NK-92 treated with Interleukin-12 subunit alpha and Interleukin-12 subunit beta, amount 100 ng/mL, for 24 hours (cell line): ENCODE results near the gene POU4F1.

Experiments
- DNase-seq: peaks from one replicate; lab custom pipeline; 2025; lab: John Stamatoyannopoulos, UW

Gene POU4F1

DNA sequence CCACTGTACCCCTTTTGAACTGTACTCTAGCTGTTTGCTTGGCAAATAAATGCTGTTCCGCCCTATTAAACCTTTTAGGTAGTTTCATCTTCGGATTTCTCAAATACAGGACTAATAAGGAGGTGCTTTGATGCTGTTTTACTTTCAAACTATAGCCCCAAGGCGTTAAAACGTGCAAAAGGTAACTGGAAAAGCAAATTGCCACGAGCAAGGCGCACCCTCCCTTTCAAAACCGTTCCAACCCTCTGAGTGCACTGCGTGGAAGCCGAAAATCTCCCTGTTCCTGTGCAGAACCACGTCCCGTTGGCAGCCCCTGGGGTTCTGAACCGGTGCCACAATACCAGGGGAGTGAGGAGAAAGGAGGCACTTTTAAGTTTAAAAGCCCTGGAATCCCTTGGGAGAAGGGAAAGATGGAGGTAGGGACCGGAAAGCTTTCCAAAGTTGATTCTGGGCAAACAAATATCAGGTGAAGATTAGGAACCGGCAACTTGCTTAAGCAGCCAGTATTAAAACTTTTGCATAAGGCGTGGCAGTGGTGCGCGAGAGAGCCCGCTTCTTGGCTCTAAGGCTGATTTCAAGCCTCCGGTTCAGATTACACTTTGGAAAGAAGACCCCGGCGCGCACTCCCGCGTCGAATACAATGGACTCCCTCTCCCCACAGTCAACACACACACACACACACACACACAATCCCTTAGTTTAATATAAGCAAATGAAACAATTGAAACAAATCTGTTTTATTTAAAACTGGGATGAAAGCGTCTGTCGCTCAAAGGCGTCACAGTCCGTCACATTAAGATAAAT is 9.5 kb downstream of the POU4F1 start:
- no peak for DNase-seq

DNA sequence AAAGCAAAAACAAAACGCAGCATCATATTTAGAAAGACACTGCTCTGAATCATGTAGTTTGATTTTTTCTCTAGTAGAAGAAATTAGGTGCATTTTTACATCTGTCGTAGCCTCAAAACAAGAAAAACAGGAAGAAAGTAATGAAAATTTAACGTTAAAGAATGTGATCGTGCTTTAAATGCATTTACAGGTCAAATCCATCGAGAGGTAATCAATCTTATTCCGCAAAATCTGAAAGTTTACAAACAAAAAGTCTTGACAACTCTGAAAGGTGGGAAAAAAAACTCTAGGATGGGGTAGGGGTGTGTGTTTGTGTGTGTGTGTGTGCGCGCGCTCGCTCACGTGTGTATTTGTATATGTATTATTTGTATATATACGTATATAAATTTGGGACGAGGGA is 10.2 kb downstream of the POU4F1 start:
- DNase-seq: no peak

DNA sequence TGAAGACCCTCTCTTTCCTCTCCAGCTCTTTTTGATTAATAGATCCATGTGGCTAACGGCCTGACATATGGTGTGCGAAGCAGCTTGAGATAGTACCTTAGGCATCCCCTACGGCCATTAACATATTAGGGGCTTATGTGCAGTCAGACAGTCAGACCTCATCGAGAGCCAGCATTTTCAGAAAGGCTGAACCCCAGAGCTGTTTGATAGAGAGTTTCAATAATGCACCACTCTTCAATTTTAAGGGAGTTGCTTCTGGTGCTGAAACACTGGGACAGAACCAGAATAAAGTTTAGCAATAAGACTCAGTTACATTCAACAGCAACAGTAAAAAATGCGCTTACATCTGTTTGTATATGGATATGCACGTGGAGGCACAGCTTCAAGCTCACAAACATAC is 10.8 kb downstream of the POU4F1 start:
- DNase-seq: no peak

DNA sequence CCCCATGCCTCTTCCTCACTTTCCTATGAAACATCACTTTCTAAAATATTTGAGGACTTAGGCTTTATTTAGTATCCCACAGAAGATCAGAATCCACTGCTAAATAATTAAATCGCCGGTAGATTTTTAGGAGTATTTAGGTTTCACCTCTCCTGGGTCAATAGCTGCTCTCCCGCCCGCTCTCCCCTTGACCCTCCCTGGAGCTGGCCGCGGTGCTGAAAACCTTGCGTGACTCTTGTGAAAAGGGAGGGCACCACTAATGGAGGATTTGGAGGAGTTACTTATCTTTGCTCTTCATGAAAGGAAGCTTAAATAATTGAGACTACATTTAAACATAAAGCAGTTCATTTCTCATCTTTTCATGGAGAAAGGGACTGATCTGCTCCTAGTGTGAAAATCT is 14.1 kb downstream of the POU4F1 start:
- no peak for DNase-seq

DNA sequence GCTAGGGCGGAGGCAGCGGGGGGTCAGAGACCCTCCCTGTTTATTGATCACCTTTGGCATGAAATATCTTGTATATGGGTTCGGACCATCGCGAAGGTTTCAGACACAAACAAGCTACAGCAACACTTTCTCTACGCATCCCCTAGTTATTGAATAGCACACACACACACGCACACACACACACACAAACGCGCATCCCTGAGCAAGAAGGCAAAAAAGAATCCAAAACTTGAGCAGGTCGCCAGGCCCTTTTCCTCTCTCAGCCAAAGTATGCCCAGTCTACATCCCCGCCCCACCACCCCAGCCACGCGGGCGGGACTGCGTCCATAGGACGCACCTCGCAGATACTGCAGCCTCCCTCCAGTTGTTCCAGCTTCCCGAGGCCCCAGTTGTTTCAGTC is 16.0 kb downstream of the POU4F1 start:
- DNase-seq: no peak

DNA sequence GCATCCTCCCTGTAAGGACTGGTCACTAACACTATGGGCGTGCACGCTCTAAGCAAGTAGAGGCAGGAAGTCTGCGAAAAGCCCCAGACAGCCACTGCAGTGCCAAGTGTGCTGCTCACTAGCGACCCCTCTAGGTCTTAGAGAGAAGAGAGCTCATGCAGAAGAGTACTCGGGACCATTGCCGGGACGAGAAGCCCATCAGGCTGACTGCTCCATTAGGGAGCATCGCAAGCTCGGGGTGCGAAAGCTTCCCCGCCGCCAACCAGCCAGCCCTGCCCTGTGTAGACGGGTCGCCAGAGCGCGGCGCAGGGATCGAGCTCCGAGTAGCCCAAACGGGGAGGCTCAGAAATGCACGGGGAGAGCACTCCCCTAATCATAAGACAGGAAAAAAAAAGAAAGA is 16.6 kb downstream of the POU4F1 start:
- no peak for DNase-seq

DNA sequence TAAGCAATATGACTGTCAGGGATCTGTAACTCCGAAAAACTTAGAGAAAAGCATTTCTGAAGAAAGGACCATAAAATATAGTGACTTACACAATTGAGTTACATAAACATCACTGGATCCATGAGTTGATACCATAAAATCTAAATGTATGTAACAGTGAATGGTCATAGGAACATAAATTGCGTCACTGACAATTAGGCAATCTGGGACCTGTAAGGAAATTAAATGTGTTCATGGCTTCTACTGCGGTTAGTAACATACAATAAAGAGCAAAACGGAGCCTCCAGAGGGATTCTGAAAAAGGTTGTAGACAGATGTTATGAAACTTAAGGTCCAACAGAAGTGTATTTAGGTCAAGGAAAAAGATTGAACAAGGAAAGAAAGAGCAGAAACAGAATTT is 27.1 kb downstream of the POU4F1 start:
- no peak for DNase-seq

DNA sequence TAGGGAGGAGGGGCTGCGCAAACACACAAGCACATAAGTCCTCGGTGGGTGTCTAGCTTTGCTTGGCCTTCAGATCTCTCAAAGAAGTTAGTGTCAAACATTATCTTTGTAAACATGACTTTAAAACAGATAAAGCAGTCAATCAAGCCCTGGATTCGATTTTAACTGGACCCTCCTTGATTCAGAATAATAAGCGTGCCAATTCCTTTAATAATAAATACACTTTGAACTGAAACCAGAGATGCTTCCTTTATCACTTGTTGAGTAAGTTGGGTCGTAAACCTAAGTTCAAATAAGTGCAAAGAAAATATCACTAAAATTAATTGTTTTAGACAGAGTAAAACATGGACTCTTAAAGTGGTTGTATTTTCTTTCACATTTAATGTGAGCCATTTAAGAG is 30.9 kb downstream of the POU4F1 start:
- DNase-seq: no peak

DNA sequence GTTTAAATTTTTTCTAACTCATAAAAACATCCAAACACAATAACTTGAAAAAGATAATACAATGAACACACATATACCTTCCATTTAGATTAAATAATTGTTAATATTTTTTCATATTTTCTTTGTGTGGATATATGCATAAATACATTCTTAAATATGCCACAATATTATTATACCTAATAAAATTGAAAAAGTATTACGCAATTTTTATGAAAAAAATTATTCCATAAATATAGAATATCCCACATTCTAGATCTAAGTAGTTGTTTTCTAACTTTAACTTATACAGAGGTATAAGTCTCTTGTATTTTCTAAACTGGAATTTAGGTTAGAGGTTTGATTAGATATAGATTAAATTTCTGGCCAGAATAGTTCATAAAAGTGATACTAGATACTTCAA is 34.3 kb downstream of the POU4F1 start:
- no peak for DNase-seq

DNA sequence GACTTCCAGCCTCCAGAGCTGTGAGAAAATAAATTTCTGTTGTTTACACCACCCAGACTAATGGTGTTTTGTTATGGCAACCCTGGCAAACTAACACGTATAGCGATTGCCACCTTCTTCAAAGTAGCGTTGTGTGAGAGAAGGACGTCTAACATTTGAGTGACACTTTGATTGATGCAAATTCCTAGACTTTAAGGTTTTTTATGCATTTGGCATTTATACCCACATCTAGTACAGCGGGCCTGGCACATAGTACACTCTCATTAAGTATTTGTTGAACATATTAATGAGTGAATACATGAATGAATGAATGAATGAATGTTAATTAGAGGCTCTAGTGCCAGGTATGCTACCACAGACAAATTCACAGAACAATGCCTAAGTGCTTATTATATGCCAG is 36.7 kb downstream of the POU4F1 start:
- no peak for DNase-seq

DNA sequence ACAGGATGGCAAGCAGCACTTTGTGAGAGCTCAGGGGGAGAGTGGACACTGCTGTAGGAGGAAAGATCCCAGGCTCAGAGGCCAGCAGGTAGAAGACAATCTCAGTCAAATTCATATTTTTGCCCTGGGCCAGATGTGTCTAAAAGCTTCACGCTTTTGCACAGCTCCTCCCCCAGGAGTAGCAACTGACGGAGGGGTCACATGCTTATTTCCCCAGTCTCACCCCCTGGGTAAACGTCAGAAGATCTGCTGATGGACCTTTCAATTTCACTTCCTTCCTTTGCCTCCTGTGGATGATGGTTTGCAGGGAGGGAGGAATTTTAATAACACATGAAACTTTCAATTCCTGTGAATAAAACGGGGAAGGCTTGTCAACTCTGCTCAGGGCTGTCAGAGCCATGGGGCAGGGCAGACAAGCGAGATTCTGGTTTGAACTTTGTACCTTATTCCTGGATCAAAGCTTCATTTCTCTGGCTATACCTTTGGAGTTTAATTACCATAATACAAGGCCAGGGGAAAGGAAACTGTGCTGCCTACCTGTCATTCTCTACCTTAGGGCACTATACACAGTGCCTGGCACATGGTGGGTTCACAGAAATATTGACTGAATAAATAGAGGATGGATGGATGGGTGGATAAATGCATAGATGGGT is 41.0 kb downstream of the POU4F1 start:
- no peak for DNase-seq
